T1000 (cell line): ENCODE data around the gene INPP5D.
A peak's percentile ranks its signal among the peaks of the same experiment; 100 is the strongest.

Experiments
- DNase-seq: peaks from one replicate; lab custom pipeline; 2025; ENCODE audit warnings: mixed read lengths; lab: John Stamatoyannopoulos, UW

INPP5D gene

GRCh38 chr2:233242231-233242927 lies 182.2 kb downstream of the INPP5D start:
- DNase-seq = no peak

- no peak for DNase-seq
Observed at GRCh38 chr2:233243348-233243747, 183.2 kb downstream of the INPP5D start.

- DNase-seq = no peak
Observed at GRCh38 chr2:233244818-233245217, 184.7 kb downstream of the INPP5D start.

GRCh38 chr2:233245406-233245805 lies 185.3 kb downstream of the INPP5D start:
- DNase-seq = no peak

GRCh38 chr2:233247116-233247515 lies 187.0 kb downstream of the INPP5D start:
- DNase-seq = no peak

- DNase-seq = peak; percentile 32
Observed at GRCh38 chr2:233247744-233248143, 187.6 kb downstream of the INPP5D start.

GRCh38 chr2:233248999-233249398 lies 188.9 kb downstream of the INPP5D start:
- DNase-seq = no peak

- DNase-seq = no peak
Observed at GRCh38 chr2:233250568-233250967, 190.4 kb downstream of the INPP5D start.

GRCh38 chr2:233250985-233251305 lies 190.8 kb downstream of the INPP5D start:
- no peak for DNase-seq

- peak; percentile 89 for DNase-seq
Observed at GRCh38 chr2:233251306-233252116, 191.4 kb downstream of the INPP5D start, which contains the start of gene ATG16L1. Gene ATG16L1 (plus strand): TSS chr2:233251673. CDS start chr2:233251828, 155 bp downstream.

GRCh38 chr2:233252227-233252626 lies 192.1 kb downstream of the INPP5D start:
- DNase-seq = no peak

GRCh38 chr2:233255151-233255550 lies 195.0 kb downstream of the INPP5D start:
- DNase-seq = no peak

GRCh38 chr2:233256048-233256447 lies 195.9 kb downstream of the INPP5D start:
- no peak for DNase-seq
